Mononuclear cell (primary cell): ENCODE data around the gene MSANTD1. TPM values are rescaled to one million over a fixed set of nuclear protein-coding genes. Genes with fewer than 3 reads are reported as not detected.

Experiments used
- H3K27me3 ChIP-seq: 2 replicates; pipeline ENCODE4 v1.6.0; 2011; ENCODE audit warnings: low read length, control low read depth; ENCODE audit not compliant: insufficient read depth
- H3K4me1 ChIP-seq: 2 replicates; pipeline ENCODE4 v1.5.1; 2011; ENCODE audit warnings: mild to moderate bottlenecking, low read length, control low read depth; ENCODE audit not compliant: insufficient read depth
- H3K4me3 ChIP-seq: 2 replicates; pipeline ENCODE4 v1.5.1; 2011; ENCODE audit warnings: mild to moderate bottlenecking, low read length, moderate library complexity
- H3K9me3 ChIP-seq: 2 replicates; pipeline ENCODE4 v1.5.1; 2011; ENCODE audit warnings: low read depth, mild to moderate bottlenecking, control low read depth, low read length
- total RNA-seq: library from RNA; depleted of rRNA; stranded (reverse); fragments of >200 nt; gene quantifications from one replicate; pipeline ENCODE4 v1.2.3, GENCODE V29; 2012

Gene MSANTD1
- total RNA-seq, 1 donor = 0.63 TPM

GRCh38 chr4:3223956-3224748, 24.8 kb upstream of the MSANTD1 start:
- Histone ChIP-seq H3K4me3 (no peak overlapping the region), H3K27me3 (no peaks in the 10 kb centered on the region), H3K4me1 (peaks cover 36% of the 10 kb centered on the region), H3K9me3 (no peaks in the 10 kb centered on the region)

GRCh38 chr4:3225071-3225850, 23.7 kb upstream of the MSANTD1 start:
- Histone ChIP-seq H3K4me3 (no peak overlapping the region), H3K4me1 (peaks cover 36% of the 10 kb centered on the region), H3K9me3 (no peaks in the 10 kb centered on the region), H3K27me3 (no peaks in the 10 kb centered on the region)

- Histone ChIP-seq H3K27me3 (no peaks in the 10 kb centered on the region), H3K9me3 (no peaks in the 10 kb centered on the region), H3K4me1 (peaks cover 36% of the 10 kb centered on the region), H3K4me3 (no peak overlapping the region)
Observed at GRCh38 chr4:3225936-3226335, 23.0 kb upstream of the MSANTD1 start.

GRCh38 chr4:3226467-3226866, 22.5 kb upstream of the MSANTD1 start:
- Histone ChIP-seq H3K4me1 (peaks cover 36% of the 10 kb centered on the region), H3K9me3 (no peaks in the 10 kb centered on the region), H3K4me3 (no peak overlapping the region), H3K27me3 (no peaks in the 10 kb centered on the region)

- Histone ChIP-seq H3K9me3 (no peaks in the 10 kb centered on the region), H3K4me3 (no peak overlapping the region), H3K27me3 (no peaks in the 10 kb centered on the region), H3K4me1 (peaks cover 36% of the 10 kb centered on the region)
Observed at GRCh38 chr4:3226944-3227343, 22.0 kb upstream of the MSANTD1 start.

GRCh38 chr4:3227878-3228675, 20.9 kb upstream of the MSANTD1 start:
- no peak overlapping the region for H3K4me3 ChIP-seq
- no peaks in the 10 kb centered on the region for H3K27me3 ChIP-seq
- H3K4me1 ChIP-seq = peaks cover 36% of the 10 kb centered on the region
- H3K9me3 ChIP-seq = no peaks in the 10 kb centered on the region

- Histone ChIP-seq H3K4me1 (peaks cover 28% of the 10 kb centered on the region), H3K27me3 (no peaks in the 10 kb centered on the region), H3K4me3 (no peak overlapping the region), H3K9me3 (no peaks in the 10 kb centered on the region)
Observed at GRCh38 chr4:3228881-3229280, 20.1 kb upstream of the MSANTD1 start.

GRCh38 chr4:3229328-3229727, 19.6 kb upstream of the MSANTD1 start:
- H3K9me3 ChIP-seq = no peaks in the 10 kb centered on the region
- H3K27me3 ChIP-seq = no peaks in the 10 kb centered on the region
- H3K4me3 ChIP-seq = no peak overlapping the region
- H3K4me1 ChIP-seq = peaks cover 24% of the 10 kb centered on the region

GRCh38 chr4:3229964-3230363, 19.0 kb upstream of the MSANTD1 start:
- Histone ChIP-seq H3K9me3 (no peaks in the 10 kb centered on the region), H3K27me3 (no peaks in the 10 kb centered on the region), H3K4me1 (peaks cover 18% of the 10 kb centered on the region), H3K4me3 (no peak overlapping the region)

GRCh38 chr4:3231471-3231870, 17.5 kb upstream of the MSANTD1 start:
- no peak overlapping the region for H3K4me3 ChIP-seq
- H3K9me3 ChIP-seq = no peaks in the 10 kb centered on the region
- H3K27me3 ChIP-seq = no peaks in the 10 kb centered on the region
- H3K4me1 ChIP-seq = peaks cover 4% of the 10 kb centered on the region

GRCh38 chr4:3232001-3232400, 17.0 kb upstream of the MSANTD1 start:
- Histone ChIP-seq H3K9me3 (no peaks in the 10 kb centered on the region), H3K4me1 (peaks cover under 1% of the 10 kb centered on the region), H3K27me3 (no peaks in the 10 kb centered on the region), H3K4me3 (no peak overlapping the region)

GRCh38 chr4:3232871-3233271, 16.1 kb upstream of the MSANTD1 start:
- Histone ChIP-seq H3K4me1 (no peaks in the 10 kb centered on the region), H3K27me3 (no peaks in the 10 kb centered on the region), H3K9me3 (no peaks in the 10 kb centered on the region), H3K4me3 (no peak overlapping the region)

GRCh38 chr4:3233391-3234071, 15.4 kb upstream of the MSANTD1 start:
- Histone ChIP-seq H3K4me1 (no peaks in the 10 kb centered on the region), H3K27me3 (no peaks in the 10 kb centered on the region), H3K4me3 (no peak overlapping the region), H3K9me3 (no peaks in the 10 kb centered on the region)

GRCh38 chr4:3234171-3235029, 14.6 kb upstream of the MSANTD1 start:
- Histone ChIP-seq H3K27me3 (no peaks in the 10 kb centered on the region), H3K9me3 (no peaks in the 10 kb centered on the region), H3K4me3 (no peak overlapping the region), H3K4me1 (no peaks in the 10 kb centered on the region)
